HEK293 (cell line): ENCODE data around the gene TIMM50.

Experiments used
- CTCF ChIA-PET: fragments of 350-600 bp; formaldehyde crosslinking; extraction: SDS; loops from one replicate; lab custom pipeline; 2021; ENCODE audit warnings: antibody characterized with exemption; lab: Yijun Ruan, JAX
- POLR2A ChIA-PET: fragments of 300-600 bp; formaldehyde crosslinking; extraction: SDS; loops from one replicate; lab custom pipeline; 2020; ENCODE audit warnings: antibody characterized with exemption, inconsistent platforms; lab: Yijun Ruan, JAX
- H3K27ac ChIP-seq: fragments of 200-500 bp; sonication (Bioruptor generic); 2 replicates; pipeline ENCODE4 v1.5.1; 2014; ENCODE audit warnings: low read depth, low read length, control low read depth, inconsistent platforms; ENCODE audit errors: extremely low read depth
- H3K36me3 ChIP-seq, 2 experiments: fragments of 200-500 bp in 1 of 2; sonication (Bioruptor generic) in 1 of 2; 1 replicate in 1 of 2; 2 replicates in 1 of 2; pipeline ENCODE4 v1.5.1; 2014 to 2017; ENCODE audit warnings: inconsistent platforms in 2 of 2, low read length in 2 of 2; ENCODE audit not compliant: control insufficient read depth in 2 of 2, insufficient read depth in 1 of 2
- H3K4me1 ChIP-seq: fragments of 200-500 bp; sonication (Bioruptor generic); 2 replicates; pipeline ENCODE4 v1.5.1; 2014; ENCODE audit warnings: mild to moderate bottlenecking, low read length, inconsistent platforms; ENCODE audit not compliant: control insufficient read depth, insufficient read depth
- H3K4me3 ChIP-seq: 2 replicates; pipeline ENCODE4 v1.5.1; 2011; ENCODE audit warnings: low read depth, mild to moderate bottlenecking, control low read depth, low read length, moderate library complexity
- H3K9me3 ChIP-seq: fragments of 200-500 bp; sonication (Bioruptor generic); 2 replicates; pipeline ENCODE4 v1.5.1; 2014; ENCODE audit warnings: low read depth, low read length, inconsistent platforms; ENCODE audit not compliant: control insufficient read depth, insufficient read depth
- EGR2 ChIP-seq: fragments of 450-650 bp; formaldehyde crosslinking; IDR thresholded peaks from 2 replicates; pipeline ENCODE4 v1.5.1; 2016; ENCODE audit warnings: low read depth, missing biosample characterization, missing genetic modification characterization
- IKZF3 ChIP-seq: fragments of 450-650 bp; IDR thresholded peaks from 2 replicates; pipeline ENCODE4 v1.5.0; 2018; ENCODE audit warnings: missing biosample characterization, mild to moderate bottlenecking, missing genetic modification characterization, moderate library complexity
- SCRT2 ChIP-seq: fragments of 450-650 bp; formaldehyde crosslinking; IDR thresholded peaks from 2 replicates; pipeline ENCODE4 v1.5.1; 2016; ENCODE audit warnings: missing biosample characterization, missing genetic modification characterization
- TCF7L2 ChIP-seq: IDR thresholded peaks from 2 replicates; pipeline ENCODE4 v1.6.1; 2011; ENCODE audit warnings: low read depth, mild to moderate bottlenecking, inconsistent platforms, low read length, moderate library complexity, borderline replicate concordance
- ZBTB7A ChIP-seq: fragments of 450-650 bp; formaldehyde crosslinking; IDR thresholded peaks from 2 replicates; pipeline ENCODE4 v1.5.1; 2016; ENCODE audit warnings: low read depth, missing biosample characterization, missing genetic modification characterization
- ZNF10 ChIP-seq: fragments of 450-650 bp; formaldehyde crosslinking; IDR thresholded peaks from 2 replicates; pipeline ENCODE4 v1.5.1; 2017; ENCODE audit warnings: missing biosample characterization, missing genetic modification characterization
- ZNF138 ChIP-seq: fragments of 450-650 bp; formaldehyde crosslinking; IDR thresholded peaks from 2 replicates; pipeline ENCODE4 v1.5.1; 2016; ENCODE audit warnings: missing biosample characterization, missing genetic modification characterization, borderline replicate concordance
- ZNF248 ChIP-seq: fragments of 450-650 bp; formaldehyde crosslinking; IDR thresholded peaks from 2 replicates; pipeline ENCODE4 v1.5.1; 2017; ENCODE audit warnings: missing biosample characterization, missing genetic modification characterization
- ZNF311 ChIP-seq: fragments of 450-650 bp; formaldehyde crosslinking; IDR thresholded peaks from 2 replicates; pipeline ENCODE4 v1.5.1; 2017; ENCODE audit warnings: missing biosample characterization, missing genetic modification characterization, borderline replicate concordance
- ZNF394 ChIP-seq: fragments of 450-650 bp; formaldehyde crosslinking; IDR thresholded peaks from 2 replicates; pipeline ENCODE4 v1.5.1; 2016; ENCODE audit warnings: missing biosample characterization, missing genetic modification characterization, mild to moderate bottlenecking, moderate library complexity, borderline replicate concordance
- ZNF521 ChIP-seq: fragments of 450-650 bp; formaldehyde crosslinking; IDR thresholded peaks from 2 replicates; pipeline ENCODE4 v1.5.1; 2017; ENCODE audit warnings: missing biosample characterization, mild to moderate bottlenecking, missing genetic modification characterization
- ZNF529 ChIP-seq: fragments of 450-650 bp; formaldehyde crosslinking; IDR thresholded peaks from 2 replicates; pipeline ENCODE4 v1.5.1; 2017; ENCODE audit warnings: missing genetic modification characterization, missing biosample characterization; ENCODE audit not compliant: insufficient replicate concordance
- ZNF544 ChIP-seq: fragments of 450-650 bp; formaldehyde crosslinking; IDR thresholded peaks from 2 replicates; pipeline ENCODE4 v1.5.0; 2017; ENCODE audit warnings: missing biosample characterization, missing genetic modification characterization
- ZNF560 ChIP-seq: fragments of 450-650 bp; formaldehyde crosslinking; IDR thresholded peaks from 2 replicates; pipeline ENCODE4 v1.5.1; 2017; ENCODE audit warnings: missing biosample characterization, missing genetic modification characterization, borderline replicate concordance
- ZNF670 ChIP-seq: fragments of 450-650 bp; formaldehyde crosslinking; IDR thresholded peaks from 2 replicates; pipeline ENCODE4 v1.5.1; 2016; ENCODE audit warnings: missing biosample characterization, missing genetic modification characterization, low read depth
- ZXDB ChIP-seq: fragments of 450-650 bp; formaldehyde crosslinking; IDR thresholded peaks from 2 replicates; pipeline ENCODE4 v1.5.1; 2016; ENCODE audit warnings: missing biosample characterization, missing genetic modification characterization
- TF ChIP-seq, protein P1 (sequence below): fragments of 450-650 bp; formaldehyde crosslinking; IDR thresholded peaks from 2 replicates; pipeline ENCODE4 v1.5.1; 2017; ENCODE audit warnings: missing biosample characterization, missing genetic modification characterization
- TF ChIP-seq, protein P2 (sequence below): fragments of 450-650 bp; formaldehyde crosslinking; IDR thresholded peaks from 2 replicates; pipeline ENCODE4 v1.5.1; 2016; ENCODE audit warnings: missing biosample characterization, missing genetic modification characterization, low read depth
- TF ChIP-seq, protein P3 (sequence below): fragments of 450-650 bp; formaldehyde crosslinking; IDR thresholded peaks from 2 replicates; pipeline ENCODE4 v1.5.1; 2016; ENCODE audit warnings: missing biosample characterization, missing genetic modification characterization, borderline replicate concordance
- TF ChIP-seq, protein P4 (sequence below): fragments of 450-650 bp; formaldehyde crosslinking; conservative IDR thresholded peaks from 2 replicates; pipeline ENCODE4 v1.5.1; 2016; ENCODE audit warnings: low read depth, missing biosample characterization, missing genetic modification characterization
- TF ChIP-seq, protein P5 (sequence below): fragments of 450-650 bp; formaldehyde crosslinking; IDR thresholded peaks from 2 replicates; pipeline ENCODE4 v1.5.1; 2016; ENCODE audit warnings: missing biosample characterization, missing genetic modification characterization

The TIMM50 gene

DNA sequence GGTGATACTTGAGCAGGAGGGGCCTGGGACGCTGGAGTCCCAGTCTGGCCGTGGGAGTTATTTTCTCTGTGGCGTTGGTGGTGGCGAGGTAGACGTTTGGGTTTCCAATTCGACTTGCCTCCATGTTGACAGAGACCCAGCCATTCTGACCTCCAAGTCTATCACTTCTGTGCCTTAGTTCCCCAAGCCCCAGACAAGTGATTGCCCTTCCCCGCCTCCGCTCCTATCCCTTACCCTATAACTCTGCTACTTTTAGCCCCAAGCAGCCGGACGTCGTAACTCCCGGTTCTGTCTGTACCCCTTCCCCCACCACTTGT lies 549 bp downstream of the TIMM50 start:
- CTCF ChIA-PET: interaction anchor here (0.6 to 1.2 kb wide), 8 partner anchors 15 to 363 kb away, joined by 3 to 4 read pairs (median 3); partner anchors contain the start of genes EID2B and SUPT5H
- Histone ChIP-seq H3K27ac (peak overlapping the region; percentile 88), H3K36me3 (peaks cover 41 to 61% of the 10 kb centered on the region in 2 experiments), H3K9me3 (no peaks in the 10 kb centered on the region), H3K4me3 (peak overlapping the region; percentile 65), H3K4me1 (peaks cover 15% of the 10 kb centered on the region)
- POLR2A ChIA-PET: interaction anchor here (0.6 to 1.6 kb wide), 33 partner anchors 10 to 1783 kb away, joined by 3 to 39 read pairs (median 5); partner anchors contain the start of genes DLL3, EID2, EID2B and HNRNPUL1
- TF ChIP-seq ZNF670 (tag by site-specific recombination): no peak
- TF ChIP-seq, protein P1, sequence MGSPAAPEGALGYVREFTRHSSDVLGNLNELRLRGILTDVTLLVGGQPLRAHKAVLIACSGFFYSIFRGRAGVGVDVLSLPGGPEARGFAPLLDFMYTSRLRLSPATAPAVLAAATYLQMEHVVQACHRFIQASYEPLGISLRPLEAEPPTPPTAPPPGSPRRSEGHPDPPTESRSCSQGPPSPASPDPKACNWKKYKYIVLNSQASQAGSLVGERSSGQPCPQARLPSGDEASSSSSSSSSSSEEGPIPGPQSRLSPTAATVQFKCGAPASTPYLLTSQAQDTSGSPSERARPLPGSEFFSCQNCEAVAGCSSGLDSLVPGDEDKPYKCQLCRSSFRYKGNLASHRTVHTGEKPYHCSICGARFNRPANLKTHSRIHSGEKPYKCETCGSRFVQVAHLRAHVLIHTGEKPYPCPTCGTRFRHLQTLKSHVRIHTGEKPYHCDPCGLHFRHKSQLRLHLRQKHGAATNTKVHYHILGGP: no peak
- no peak for TF ChIP-seq ZNF10 (tag by site-specific recombination)
- TF ChIP-seq ZNF138 (tag by site-specific recombination): no peak
- TF ChIP-seq EGR2: peak; percentile 3; the same call in 1 of the 2 replicates
- TF ChIP-seq ZBTB7A: no peak
- no peak for TF ChIP-seq ZNF394 (tag by site-specific recombination)
- TF ChIP-seq ZNF544 (tag by site-specific recombination): no peak
- TF ChIP-seq, protein P2, sequence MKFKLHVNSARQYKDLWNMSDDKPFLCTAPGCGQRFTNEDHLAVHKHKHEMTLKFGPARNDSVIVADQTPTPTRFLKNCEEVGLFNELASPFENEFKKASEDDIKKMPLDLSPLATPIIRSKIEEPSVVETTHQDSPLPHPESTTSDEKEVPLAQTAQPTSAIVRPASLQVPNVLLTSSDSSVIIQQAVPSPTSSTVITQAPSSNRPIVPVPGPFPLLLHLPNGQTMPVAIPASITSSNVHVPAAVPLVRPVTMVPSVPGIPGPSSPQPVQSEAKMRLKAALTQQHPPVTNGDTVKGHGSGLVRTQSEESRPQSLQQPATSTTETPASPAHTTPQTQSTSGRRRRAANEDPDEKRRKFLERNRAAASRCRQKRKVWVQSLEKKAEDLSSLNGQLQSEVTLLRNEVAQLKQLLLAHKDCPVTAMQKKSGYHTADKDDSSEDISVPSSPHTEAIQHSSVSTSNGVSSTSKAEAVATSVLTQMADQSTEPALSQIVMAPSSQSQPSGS (tag by site-specific recombination): no peak
- TF ChIP-seq, protein P3, sequence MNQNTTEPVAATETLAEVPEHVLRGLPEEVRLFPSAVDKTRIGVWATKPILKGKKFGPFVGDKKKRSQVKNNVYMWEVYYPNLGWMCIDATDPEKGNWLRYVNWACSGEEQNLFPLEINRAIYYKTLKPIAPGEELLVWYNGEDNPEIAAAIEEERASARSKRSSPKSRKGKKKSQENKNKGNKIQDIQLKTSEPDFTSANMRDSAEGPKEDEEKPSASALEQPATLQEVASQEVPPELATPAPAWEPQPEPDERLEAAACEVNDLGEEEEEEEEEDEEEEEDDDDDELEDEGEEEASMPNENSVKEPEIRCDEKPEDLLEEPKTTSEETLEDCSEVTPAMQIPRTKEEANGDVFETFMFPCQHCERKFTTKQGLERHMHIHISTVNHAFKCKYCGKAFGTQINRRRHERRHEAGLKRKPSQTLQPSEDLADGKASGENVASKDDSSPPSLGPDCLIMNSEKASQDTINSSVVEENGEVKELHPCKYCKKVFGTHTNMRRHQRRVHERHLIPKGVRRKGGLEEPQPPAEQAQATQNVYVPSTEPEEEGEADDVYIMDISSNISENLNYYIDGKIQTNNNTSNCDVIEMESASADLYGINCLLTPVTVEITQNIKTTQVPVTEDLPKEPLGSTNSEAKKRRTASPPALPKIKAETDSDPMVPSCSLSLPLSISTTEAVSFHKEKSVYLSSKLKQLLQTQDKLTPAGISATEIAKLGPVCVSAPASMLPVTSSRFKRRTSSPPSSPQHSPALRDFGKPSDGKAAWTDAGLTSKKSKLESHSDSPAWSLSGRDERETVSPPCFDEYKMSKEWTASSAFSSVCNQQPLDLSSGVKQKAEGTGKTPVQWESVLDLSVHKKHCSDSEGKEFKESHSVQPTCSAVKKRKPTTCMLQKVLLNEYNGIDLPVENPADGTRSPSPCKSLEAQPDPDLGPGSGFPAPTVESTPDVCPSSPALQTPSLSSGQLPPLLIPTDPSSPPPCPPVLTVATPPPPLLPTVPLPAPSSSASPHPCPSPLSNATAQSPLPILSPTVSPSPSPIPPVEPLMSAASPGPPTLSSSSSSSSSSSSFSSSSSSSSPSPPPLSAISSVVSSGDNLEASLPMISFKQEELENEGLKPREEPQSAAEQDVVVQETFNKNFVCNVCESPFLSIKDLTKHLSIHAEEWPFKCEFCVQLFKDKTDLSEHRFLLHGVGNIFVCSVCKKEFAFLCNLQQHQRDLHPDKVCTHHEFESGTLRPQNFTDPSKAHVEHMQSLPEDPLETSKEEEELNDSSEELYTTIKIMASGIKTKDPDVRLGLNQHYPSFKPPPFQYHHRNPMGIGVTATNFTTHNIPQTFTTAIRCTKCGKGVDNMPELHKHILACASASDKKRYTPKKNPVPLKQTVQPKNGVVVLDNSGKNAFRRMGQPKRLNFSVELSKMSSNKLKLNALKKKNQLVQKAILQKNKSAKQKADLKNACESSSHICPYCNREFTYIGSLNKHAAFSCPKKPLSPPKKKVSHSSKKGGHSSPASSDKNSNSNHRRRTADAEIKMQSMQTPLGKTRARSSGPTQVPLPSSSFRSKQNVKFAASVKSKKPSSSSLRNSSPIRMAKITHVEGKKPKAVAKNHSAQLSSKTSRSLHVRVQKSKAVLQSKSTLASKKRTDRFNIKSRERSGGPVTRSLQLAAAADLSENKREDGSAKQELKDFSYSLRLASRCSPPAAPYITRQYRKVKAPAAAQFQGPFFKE (tag by site-specific recombination): no peak
- TF ChIP-seq TCF7L2: no peak
- TF ChIP-seq, protein P4, sequence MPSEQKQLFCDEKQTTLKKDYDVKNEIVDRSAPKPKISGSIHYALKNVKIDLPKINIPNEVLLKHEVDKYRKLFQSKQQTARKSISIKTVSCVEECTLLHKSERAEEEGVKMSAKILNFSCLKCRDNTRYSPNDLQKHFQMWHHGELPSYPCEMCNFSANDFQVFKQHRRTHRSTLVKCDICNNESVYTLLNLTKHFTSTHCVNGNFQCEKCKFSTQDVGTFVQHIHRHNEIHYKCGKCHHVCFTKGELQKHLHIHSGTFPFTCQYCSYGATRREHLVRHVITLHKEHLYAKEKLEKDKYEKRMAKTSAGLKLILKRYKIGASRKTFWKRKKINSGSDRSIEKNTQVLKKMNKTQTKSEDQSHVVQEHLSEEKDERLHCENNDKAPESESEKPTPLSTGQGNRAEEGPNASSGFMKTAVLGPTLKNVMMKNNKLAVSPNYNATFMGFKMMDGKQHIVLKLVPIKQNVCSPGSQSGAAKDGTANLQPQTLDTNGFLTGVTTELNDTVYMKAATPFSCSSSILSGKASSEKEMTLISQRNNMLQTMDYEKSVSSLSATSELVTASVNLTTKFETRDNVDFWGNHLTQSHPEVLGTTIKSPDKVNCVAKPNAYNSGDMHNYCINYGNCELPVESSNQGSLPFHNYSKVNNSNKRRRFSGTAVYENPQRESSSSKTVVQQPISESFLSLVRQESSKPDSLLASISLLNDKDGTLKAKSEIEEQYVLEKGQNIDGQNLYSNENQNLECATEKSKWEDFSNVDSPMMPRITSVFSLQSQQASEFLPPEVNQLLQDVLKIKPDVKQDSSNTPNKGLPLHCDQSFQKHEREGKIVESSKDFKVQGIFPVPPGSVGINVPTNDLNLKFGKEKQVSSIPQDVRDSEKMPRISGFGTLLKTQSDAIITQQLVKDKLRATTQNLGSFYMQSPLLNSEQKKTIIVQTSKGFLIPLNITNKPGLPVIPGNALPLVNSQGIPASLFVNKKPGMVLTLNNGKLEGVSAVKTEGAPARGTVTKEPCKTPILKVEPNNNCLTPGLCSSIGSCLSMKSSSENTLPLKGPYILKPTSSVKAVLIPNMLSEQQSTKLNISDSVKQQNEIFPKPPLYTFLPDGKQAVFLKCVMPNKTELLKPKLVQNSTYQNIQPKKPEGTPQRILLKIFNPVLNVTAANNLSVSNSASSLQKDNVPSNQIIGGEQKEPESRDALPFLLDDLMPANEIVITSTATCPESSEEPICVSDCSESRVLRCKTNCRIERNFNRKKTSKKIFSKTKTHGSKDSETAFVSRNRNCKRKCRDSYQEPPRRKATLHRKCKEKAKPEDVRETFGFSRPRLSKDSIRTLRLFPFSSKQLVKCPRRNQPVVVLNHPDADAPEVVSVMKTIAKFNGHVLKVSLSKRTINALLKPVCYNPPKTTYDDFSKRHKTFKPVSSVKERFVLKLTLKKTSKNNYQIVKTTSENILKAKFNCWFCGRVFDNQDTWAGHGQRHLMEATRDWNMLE: no peak
- no peak for TF ChIP-seq SCRT2
- TF ChIP-seq ZNF521: no peak
- no peak for TF ChIP-seq ZNF560 (tag by site-specific recombination)
- no peak for TF ChIP-seq ZXDB (tag by site-specific recombination)
- 0 out of 2 replicates have a peak, but pooled peaks have one; percentile 22 for TF ChIP-seq ZNF248 (tag by site-specific recombination)
- TF ChIP-seq IKZF3 (tag by site-specific recombination): no peak
- no peak for TF ChIP-seq ZNF311 (tag by site-specific recombination)
- TF ChIP-seq ZNF529 (tag by site-specific recombination): no peak
- TF ChIP-seq, protein P5, sequence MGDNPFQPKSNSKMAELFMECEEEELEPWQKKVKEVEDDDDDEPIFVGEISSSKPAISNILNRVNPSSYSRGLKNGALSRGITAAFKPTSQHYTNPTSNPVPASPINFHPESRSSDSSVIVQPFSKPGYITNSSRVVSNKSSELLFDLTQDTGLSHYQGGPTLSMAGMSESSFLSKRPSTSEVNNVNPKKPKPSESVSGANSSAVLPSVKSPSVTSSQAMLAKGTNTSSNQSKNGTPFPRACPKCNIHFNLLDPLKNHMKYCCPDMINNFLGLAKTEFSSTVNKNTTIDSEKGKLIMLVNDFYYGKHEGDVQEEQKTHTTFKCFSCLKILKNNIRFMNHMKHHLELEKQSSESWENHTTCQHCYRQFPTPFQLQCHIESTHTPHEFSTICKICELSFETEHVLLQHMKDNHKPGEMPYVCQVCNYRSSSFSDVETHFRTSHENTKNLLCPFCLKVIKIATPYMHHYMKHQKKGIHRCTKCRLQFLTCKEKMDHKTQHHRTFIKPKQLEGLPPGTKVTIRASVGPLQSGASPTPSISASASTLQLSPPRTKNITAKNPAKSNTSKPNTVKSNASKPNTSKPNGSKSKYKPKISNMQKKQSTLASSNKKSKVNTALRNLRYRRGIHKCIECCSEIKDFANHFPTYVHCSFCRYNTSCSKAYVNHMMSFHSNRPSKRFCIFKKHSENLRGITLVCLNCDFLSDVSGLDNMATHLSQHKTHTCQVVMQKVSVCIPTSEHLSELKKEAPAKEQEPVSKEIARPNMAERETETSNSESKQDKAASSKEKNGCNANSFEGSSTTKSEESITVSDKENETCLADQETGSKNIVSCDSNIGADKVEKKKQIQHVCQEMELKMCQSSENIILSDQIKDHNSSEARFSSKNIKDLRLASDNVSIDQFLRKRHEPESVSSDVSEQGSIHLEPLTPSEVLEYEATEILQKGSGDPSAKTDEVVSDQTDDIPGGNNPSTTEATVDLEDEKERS (tag by site-specific recombination): no peak
